ENCODE data around the gene TPPP3. TPM values are rescaled to one million over a fixed set of nuclear protein-coding genes. Genes with fewer than 3 reads are reported as not detected.
"Not testable (repeated sequence)": the region's sequence is repeated elsewhere in the genome, so short reads cannot be mapped to it uniquely, and the experiment has no call there.

TPPP3 gene
- polyA plus RNA-seq, 4 donors, result 10.3 to 34.8 (median 22.2) TPM

- WGBS, 3 donors, result 36 to 49% (median 44%) methylated on average over 9 of the region's 9 CpGs
- no peak for DNase-seq
- H3K36me3 ChIP-seq (ENCODE audit: control insufficient read depth in 3 of 3, insufficient read depth in 2 of 3, low read depth in 1 of 3, low read length in 3 of 3), result no peaks in the 10 kb centered on the region
- no peaks in the 10 kb centered on the region for H3K9me3 ChIP-seq (ENCODE audit: control insufficient read depth in 2 of 2, insufficient read depth in 1 of 2, low read depth in 1 of 2, low read length in 1 of 2)
- peaks cover 0 to 28% (median 4%) of the 10 kb centered on the region in 3 donors for H3K27me3 ChIP-seq (ENCODE audit: control insufficient read depth in 3 of 3, insufficient read depth in 3 of 3, low read length in 3 of 3)
- no peak for FAIRE-seq
- H3K4me3 ChIP-seq (ENCODE audit: low read depth in 1 of 3, low read length in 3 of 3), result no peak overlapping the region
- peaks cover 0 to 8% (median 4%) of the 10 kb centered on the region in 3 donors for H3K4me1 ChIP-seq (ENCODE audit: control insufficient read depth in 3 of 3, insufficient read depth in 2 of 3, low read depth in 1 of 3, low read length in 2 of 3)
- no peak overlapping the region for H3K27ac ChIP-seq (ENCODE audit: low read depth in 1 of 3, low read length in 2 of 3)
Measured at GRCh38 chr16:67423611-67424260, 30.4 kb upstream of the TPPP3 start.

GRCh38 chr16:67423015-67423414 is 29.7 kb upstream of the TPPP3 start:
- peaks cover 0 to 21% (median 4%) of the 10 kb centered on the region in 3 donors for H3K27me3 ChIP-seq (ENCODE audit: control insufficient read depth in 3 of 3, insufficient read depth in 3 of 3, low read length in 3 of 3)
- H3K4me3 ChIP-seq (ENCODE audit: low read depth in 1 of 3, low read length in 3 of 3), result no peak overlapping the region
- no peak for FAIRE-seq
- DNase-seq, result no peak
- H3K27ac ChIP-seq (ENCODE audit: low read depth in 1 of 3, low read length in 2 of 3), result no peak overlapping the region
- 81 to 90% (median 86%) methylated on average over 5 of the region's 5 CpGs for WGBS, 3 donors
- peaks cover 0 to under 1% (median 0%) of the 10 kb centered on the region in 3 donors for H3K4me1 ChIP-seq (ENCODE audit: control insufficient read depth in 3 of 3, insufficient read depth in 2 of 3, low read depth in 1 of 3, low read length in 2 of 3)
- no peaks in the 10 kb centered on the region for H3K9me3 ChIP-seq (ENCODE audit: control insufficient read depth in 2 of 2, insufficient read depth in 1 of 2, low read depth in 1 of 2, low read length in 1 of 2)
- H3K36me3 ChIP-seq (ENCODE audit: control insufficient read depth in 3 of 3, insufficient read depth in 2 of 3, low read depth in 1 of 3, low read length in 3 of 3), result no peaks in the 10 kb centered on the region

- no peak for DNase-seq
- Histone ChIP-seq H3K27ac (ENCODE audit: low read depth in 1 of 3, low read length in 2 of 3) (no peak overlapping the region), H3K4me3 (ENCODE audit: low read depth in 1 of 3, low read length in 3 of 3) (no peak overlapping the region), H3K36me3 (ENCODE audit: control insufficient read depth in 3 of 3, insufficient read depth in 2 of 3, low read depth in 1 of 3, low read length in 3 of 3) (no peaks in the 10 kb centered on the region), H3K9me3 (ENCODE audit: control insufficient read depth in 2 of 2, insufficient read depth in 1 of 2, low read depth in 1 of 2, low read length in 1 of 2) (no peaks in the 10 kb centered on the region), H3K4me1 (ENCODE audit: control insufficient read depth in 3 of 3, insufficient read depth in 2 of 3, low read depth in 1 of 3, low read length in 2 of 3) (peaks cover 0 to 3% (median 0%) of the 10 kb centered on the region in 3 donors), H3K27me3 (ENCODE audit: control insufficient read depth in 3 of 3, insufficient read depth in 3 of 3, low read length in 3 of 3) (peaks cover 0 to 20% (median 4%) of the 10 kb centered on the region in 3 donors)
- no peak for FAIRE-seq
- 76 to 83% (median 83%) methylated on average over 4 of the region's 4 CpGs for WGBS, 3 donors
Measured at GRCh38 chr16:67421030-67421429, 27.7 kb upstream of the TPPP3 start.

- Histone ChIP-seq H3K4me3 (ENCODE audit: low read depth in 1 of 3, low read length in 3 of 3) (no peak overlapping the region), H3K27me3 (ENCODE audit: control insufficient read depth in 3 of 3, insufficient read depth in 3 of 3, low read length in 3 of 3) (peaks cover 0 to 9% (median 4%) of the 10 kb centered on the region in 3 donors), H3K4me1 (ENCODE audit: control insufficient read depth in 3 of 3, insufficient read depth in 2 of 3, low read depth in 1 of 3, low read length in 2 of 3) (peaks cover 0 to 9% (median 0%) of the 10 kb centered on the region in 3 donors), H3K36me3 (ENCODE audit: control insufficient read depth in 3 of 3, insufficient read depth in 2 of 3, low read depth in 1 of 3, low read length in 3 of 3) (no peaks in the 10 kb centered on the region), H3K27ac (ENCODE audit: low read depth in 1 of 3, low read length in 2 of 3) (no peak overlapping the region), H3K9me3 (ENCODE audit: control insufficient read depth in 2 of 2, insufficient read depth in 1 of 2, low read depth in 1 of 2, low read length in 1 of 2) (no peaks in the 10 kb centered on the region)
- no peak for FAIRE-seq
- no peak for DNase-seq
- WGBS, 3 donors, result 71 to 76% (median 75%) methylated on average over 3 of the region's 3 CpGs
Measured at GRCh38 chr16:67419931-67420330, 26.6 kb upstream of the TPPP3 start.

GRCh38 chr16:67419502-67419901 is 26.2 kb upstream of the TPPP3 start:
- H3K9me3 ChIP-seq (ENCODE audit: control insufficient read depth in 2 of 2, insufficient read depth in 1 of 2, low read depth in 1 of 2, low read length in 1 of 2), result no peaks in the 10 kb centered on the region
- no peak overlapping the region for H3K4me3 ChIP-seq (ENCODE audit: low read depth in 1 of 3, low read length in 3 of 3)
- no peak for DNase-seq
- peaks cover 0 to 5% (median 0%) of the 10 kb centered on the region in 3 donors for H3K27me3 ChIP-seq (ENCODE audit: control insufficient read depth in 3 of 3, insufficient read depth in 3 of 3, low read length in 3 of 3)
- 84 to 93% (median 88%) methylated on average over 3 of the region's 3 CpGs for WGBS, 3 donors
- no peaks in the 10 kb centered on the region for H3K36me3 ChIP-seq (ENCODE audit: control insufficient read depth in 3 of 3, insufficient read depth in 2 of 3, low read depth in 1 of 3, low read length in 3 of 3)
- no peak for FAIRE-seq
- peaks cover 0 to 9% (median 0%) of the 10 kb centered on the region in 3 donors for H3K4me1 ChIP-seq (ENCODE audit: control insufficient read depth in 3 of 3, insufficient read depth in 2 of 3, low read depth in 1 of 3, low read length in 2 of 3)
- H3K27ac ChIP-seq (ENCODE audit: low read depth in 1 of 3, low read length in 2 of 3), result no peak overlapping the region

GRCh38 chr16:67417333-67418061 is 24.2 kb upstream of the TPPP3 start:
- no peak for FAIRE-seq

GRCh38 chr16:67415872-67416793 is 22.8 kb upstream of the TPPP3 start, which contains the start of gene ZDHHC1:
Gene ZDHHC1 (minus strand): TSS chr16:67416477. CDS start chr16:67407775, 8,702 bp downstream.
- no peak for FAIRE-seq
- peak within 1 kb of the TSS in 2 of 3 donors; percentile 15 to 75 for H3K27ac ChIP-seq (ENCODE audit: low read depth in 1 of 3, low read length in 2 of 3)
- H3K4me1 ChIP-seq (ENCODE audit: control insufficient read depth in 3 of 3, insufficient read depth in 2 of 3, low read depth in 1 of 3, low read length in 2 of 3), result peaks cover 0 to 9% (median 0%) of the 10 kb centered on the region in 3 donors
- peak in 1 of 2 donors; percentile 85 for DNase-seq
- H3K9me3 ChIP-seq (ENCODE audit: control insufficient read depth in 2 of 2, insufficient read depth in 1 of 2, low read depth in 1 of 2, low read length in 1 of 2), result no peaks in the 10 kb centered on the region
- no peaks in the 10 kb centered on the region for H3K27me3 ChIP-seq (ENCODE audit: control insufficient read depth in 3 of 3, insufficient read depth in 3 of 3, low read length in 3 of 3)
- peak within 1 kb of the TSS; percentile 55 to 70 (median 65) for H3K4me3 ChIP-seq (ENCODE audit: low read depth in 1 of 3, low read length in 3 of 3)
- H3K36me3 ChIP-seq (ENCODE audit: control insufficient read depth in 3 of 3, insufficient read depth in 2 of 3, low read depth in 1 of 3, low read length in 3 of 3), result no peaks in the 10 kb centered on the region
- WGBS, 3 donors, result 1 to 2% (median 2%) methylated on average over 57 to 73 of the region's 73 CpGs

More at GRCh38 chr16:67417333-67418061, 24.2 kb upstream of the TPPP3 start:
- H3K4me1 ChIP-seq (ENCODE audit: control insufficient read depth in 3 of 3, insufficient read depth in 2 of 3, low read depth in 1 of 3, low read length in 2 of 3), result peaks cover 0 to 9% (median 0%) of the 10 kb centered on the region in 3 donors
- no peaks in the 10 kb centered on the region for H3K27me3 ChIP-seq (ENCODE audit: control insufficient read depth in 3 of 3, insufficient read depth in 3 of 3, low read length in 3 of 3)
- no peak overlapping the region for H3K27ac ChIP-seq (ENCODE audit: low read depth in 1 of 3, low read length in 2 of 3)
- WGBS, 3 donors, result 39 to 70% (median 50%) methylated on average over 2 of the region's 2 CpGs
- peak in 1 of 2 donors; percentile 34 for DNase-seq
- H3K4me3 ChIP-seq (ENCODE audit: low read depth in 1 of 3, low read length in 3 of 3), result no peak overlapping the region
- no peaks in the 10 kb centered on the region for H3K9me3 ChIP-seq (ENCODE audit: control insufficient read depth in 2 of 2, insufficient read depth in 1 of 2, low read depth in 1 of 2, low read length in 1 of 2)
- H3K36me3 ChIP-seq (ENCODE audit: control insufficient read depth in 3 of 3, insufficient read depth in 2 of 3, low read depth in 1 of 3, low read length in 3 of 3), result no peaks in the 10 kb centered on the region

- 92 to 96% (median 93%) methylated on average over 19 of the region's 19 CpGs for WGBS, 3 donors
Measured at GRCh38 chr16:67415421-67415820, 22.1 kb upstream of the TPPP3 start.

More at GRCh38 chr16:67415421-67415820, 22.1 kb upstream of the TPPP3 start:
- Histone ChIP-seq H3K4me3 (ENCODE audit: low read depth in 1 of 3, low read length in 3 of 3) (peak overlapping the region; percentile 55 to 70 (median 65)), H3K27ac (ENCODE audit: low read depth in 1 of 3, low read length in 2 of 3) (peak overlapping the region in 1 of 3 donors; percentile 75)
- not testable (repeated sequence) for H3K27me3 ChIP-seq (ENCODE audit: control insufficient read depth in 3 of 3, insufficient read depth in 3 of 3, low read length in 3 of 3); H3K36me3 ChIP-seq (ENCODE audit: control insufficient read depth in 3 of 3, insufficient read depth in 2 of 3, low read depth in 1 of 3, low read length in 3 of 3); H3K4me1 ChIP-seq (ENCODE audit: control insufficient read depth in 3 of 3, insufficient read depth in 2 of 3, low read depth in 1 of 3, low read length in 2 of 3); DNase-seq; FAIRE-seq; H3K9me3 ChIP-seq (ENCODE audit: control insufficient read depth in 2 of 2, insufficient read depth in 1 of 2, low read depth in 1 of 2, low read length in 1 of 2)

Data from small intestine (tissue), 7 donors.